Retina (tissue), 1 donor: ENCODE data around the gene CLOCK.

Source experiments
- DNase-seq: peaks from one replicate; pipeline ENCODE4 v3.0.0-alpha.2; 2016

CLOCK gene

DNA sequence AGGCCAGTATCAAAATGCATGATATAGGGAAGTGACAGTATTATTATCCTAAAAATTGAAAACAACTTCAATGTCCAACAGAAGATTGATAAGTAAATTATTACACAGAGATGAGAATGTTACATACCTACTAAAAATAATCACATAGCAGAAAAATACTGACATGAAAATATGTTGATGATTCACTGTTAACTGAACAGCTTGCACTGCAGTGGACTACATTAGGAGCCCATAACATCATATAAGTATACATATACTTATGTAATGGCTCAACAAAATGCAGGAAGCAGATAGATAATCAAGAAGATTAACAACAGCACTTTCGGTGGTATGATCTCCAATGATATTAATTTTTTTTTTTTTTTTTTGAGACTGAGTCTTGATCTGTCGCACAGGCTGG, 7.1 kb downstream of the CLOCK start:
- DNase-seq = no peak

DNA sequence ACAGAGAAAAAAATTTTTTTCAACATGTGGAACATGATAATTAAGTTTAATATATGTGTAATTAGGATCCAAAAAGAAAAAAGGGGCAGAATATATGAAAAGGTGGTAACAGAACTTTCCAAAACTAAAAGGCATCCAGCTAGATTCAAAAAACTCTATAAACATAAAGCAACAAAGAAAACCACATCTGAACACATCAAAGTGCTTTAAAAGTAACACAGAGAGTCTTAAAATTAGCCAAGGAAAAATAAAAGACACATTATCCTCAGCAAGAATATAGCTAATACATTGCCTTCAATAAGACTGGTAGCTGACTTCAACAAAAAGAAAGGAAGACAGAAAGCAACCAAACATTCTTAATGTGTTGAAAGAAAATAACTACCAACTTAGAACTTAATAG, 8.2 kb downstream of the CLOCK start:
- no peak for DNase-seq

DNA sequence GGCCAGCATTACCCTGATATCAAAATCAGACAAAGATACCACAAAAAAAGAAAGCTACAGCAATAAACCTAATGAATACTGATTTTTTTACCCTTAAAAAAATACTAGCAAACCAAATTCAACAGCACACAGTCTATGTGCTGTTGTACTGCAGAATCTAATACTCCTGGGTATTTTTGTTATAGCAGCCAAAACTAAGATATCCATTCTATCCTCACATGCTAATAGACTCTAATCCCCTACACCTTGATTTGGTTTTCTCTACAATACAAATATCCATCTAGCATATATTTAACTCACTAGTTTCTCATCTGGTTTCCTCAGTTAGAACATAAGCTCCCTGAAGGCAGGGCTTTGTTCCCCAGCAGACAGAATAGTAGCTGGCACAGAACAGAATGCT, 12.4 kb downstream of the CLOCK start:
- no peak for DNase-seq

DNA sequence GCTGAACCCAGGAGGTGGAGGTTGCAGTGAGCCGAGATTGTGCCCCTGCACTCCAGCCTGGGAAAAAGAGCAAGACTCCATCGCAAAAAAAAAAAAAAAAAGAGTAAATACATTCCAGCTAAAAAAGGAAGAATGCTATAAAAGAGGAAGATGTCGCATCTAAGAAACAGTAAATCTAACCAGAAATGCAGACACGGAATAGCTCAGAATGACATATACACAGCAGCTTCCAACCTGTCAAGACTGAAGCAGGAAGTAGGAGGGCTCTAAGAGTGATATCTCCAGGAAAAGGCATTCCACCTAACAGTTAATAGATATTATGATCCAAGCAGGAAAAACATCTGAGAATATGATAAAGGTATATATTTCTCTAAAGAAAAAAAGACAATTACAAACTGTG, 16.0 kb downstream of the CLOCK start:
- no peak for DNase-seq

DNA sequence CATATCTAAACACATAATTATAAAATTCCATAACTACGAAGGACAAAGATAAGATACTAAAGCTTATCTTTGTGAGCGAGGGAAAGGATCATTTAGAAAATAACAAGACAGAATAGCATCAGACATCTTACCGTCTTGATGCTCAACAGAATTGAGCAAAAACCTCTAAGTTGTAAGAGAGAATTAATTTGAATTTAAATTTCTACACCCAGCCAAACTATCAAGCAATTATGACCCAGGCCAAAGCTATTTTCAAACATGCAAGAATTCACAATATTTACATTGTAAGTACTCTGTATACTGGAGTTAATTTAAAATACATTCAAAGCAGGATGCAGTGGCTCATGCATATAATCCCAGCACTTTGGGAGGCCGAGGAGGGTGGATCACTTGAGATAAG, 16.5 kb downstream of the CLOCK start:
- no peak for DNase-seq

DNA sequence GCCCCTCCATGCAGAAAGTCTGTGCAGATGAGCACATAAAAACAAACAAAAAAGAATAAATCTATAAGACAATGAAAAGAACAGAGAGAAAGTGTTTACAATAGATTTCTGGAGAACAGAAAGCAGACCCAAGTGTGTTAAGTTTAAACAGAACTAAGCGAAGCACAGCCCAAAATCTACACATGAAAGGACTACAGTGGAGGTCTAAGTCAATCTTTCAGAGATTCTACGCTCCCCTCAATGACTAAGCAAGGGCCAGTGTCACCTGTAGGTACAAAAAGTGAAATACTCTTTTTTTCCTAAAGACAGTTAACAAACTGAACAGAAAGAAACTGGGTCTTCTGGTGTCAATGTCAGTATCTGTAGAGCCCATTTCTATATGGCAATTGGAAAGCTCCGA, 18.2 kb downstream of the CLOCK start:
- DNase-seq = no peak

DNA sequence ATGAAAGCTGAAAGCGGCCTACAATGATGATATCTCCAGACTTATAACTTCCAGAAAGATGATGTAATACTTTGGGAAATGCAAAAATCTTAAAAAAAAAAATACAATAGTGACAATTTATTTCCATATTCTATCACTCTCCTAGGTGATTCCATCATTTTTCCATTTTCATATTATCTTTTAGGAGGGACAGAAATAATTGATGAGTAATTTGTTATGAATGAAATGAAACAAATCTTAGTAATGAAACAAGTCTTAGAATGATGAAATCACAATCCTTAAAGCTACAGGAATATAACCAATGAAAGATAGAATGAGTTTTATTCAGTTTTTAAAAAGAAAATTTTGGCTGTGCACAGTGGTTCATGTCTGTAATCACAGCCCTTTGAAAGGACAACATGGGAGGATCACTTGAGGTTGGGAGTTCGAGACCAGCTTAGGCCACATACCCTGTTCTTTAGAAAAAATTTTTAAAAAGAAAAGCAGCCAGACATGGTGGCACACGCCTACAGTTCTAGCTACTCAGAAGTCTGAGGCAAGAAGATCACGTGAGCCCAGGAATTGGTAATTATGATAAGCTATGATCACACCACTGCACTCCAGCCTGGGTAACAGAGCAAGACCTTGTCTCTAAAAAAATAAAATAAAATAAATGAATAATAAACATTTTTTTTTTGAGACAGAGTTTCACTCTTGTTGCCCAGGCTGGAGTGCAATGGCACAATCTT, 21.7 kb downstream of the CLOCK start:
- DNase-seq = no peak

DNA sequence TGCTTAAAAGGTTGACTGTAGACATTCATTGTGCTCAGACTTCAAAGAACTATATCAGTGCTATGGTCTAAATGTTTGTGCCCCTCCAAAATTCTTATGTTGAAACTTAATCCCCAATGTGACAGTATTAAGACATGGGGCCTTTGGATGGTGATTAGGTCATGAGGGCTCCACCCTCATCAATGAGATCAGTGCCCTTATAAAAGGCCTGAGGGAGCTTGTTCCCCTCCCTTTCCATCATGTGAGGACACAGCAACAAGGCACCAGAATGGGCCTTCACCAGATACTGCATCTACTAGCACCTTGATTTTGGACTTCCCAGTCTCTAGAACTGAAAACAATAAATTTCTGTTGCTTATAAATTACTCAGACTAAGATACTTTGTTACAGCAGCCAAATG, 28.3 kb downstream of the CLOCK start:
- no peak for DNase-seq

DNA sequence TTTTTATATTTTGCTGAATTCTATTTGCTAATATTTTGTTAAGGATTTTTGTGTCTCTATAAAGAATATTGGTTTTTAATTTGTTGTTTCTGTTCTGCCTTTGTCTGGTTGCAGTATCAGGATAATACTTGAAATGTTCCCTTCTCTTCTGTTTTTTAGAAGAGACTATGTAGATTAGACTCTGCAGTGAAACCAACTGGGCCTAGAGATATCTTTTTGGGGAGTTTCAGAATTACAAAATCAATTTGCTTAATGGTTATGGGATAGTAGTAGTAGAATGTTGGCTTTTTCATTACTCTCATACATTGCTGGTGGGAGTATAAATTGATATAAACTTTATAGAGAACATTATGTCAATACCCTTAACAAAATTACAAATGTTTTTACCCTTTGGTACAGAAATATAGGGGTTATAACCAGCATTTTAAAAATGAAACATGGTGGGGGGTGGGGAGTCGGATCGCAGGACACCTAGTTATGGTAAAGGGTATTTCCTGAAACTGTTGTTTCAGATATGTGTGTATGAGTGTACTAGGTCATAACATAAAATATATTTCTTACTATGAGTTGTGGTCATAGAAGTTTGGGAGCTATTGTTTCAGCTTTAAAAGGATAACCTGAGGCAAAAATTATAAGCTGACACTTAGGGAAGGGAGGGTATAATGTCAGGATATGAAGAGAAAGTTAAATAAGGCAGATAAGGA, 29.0 kb downstream of the CLOCK start:
- DNase-seq = no peak

DNA sequence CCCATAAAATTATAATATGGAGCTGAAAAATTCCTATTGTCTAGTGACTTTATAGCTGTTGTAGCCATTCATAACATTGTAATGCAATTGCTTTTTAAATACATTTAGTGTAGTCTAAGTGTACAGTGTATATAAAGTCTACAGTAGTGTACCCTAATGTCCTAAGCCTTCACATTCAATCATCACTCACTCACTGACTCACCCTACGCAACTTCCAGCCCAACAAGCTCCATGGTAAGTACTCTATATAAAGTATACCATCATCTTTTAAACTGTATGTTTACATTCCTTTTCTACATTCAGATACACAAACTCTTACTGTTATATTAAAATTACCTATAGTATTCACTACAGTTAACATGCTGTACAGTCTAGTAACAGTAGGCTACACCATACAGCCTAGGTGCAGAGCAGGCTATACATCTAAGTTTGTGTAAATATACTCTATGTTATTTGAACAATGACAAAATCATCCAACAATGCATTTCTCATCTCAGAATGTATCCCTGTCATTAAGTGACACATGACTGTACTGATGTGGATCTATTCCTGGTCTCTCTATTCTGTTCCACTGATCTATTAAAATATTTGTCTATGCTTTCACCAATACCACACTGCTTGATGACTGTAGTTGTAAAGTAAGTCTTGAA, 33.7 kb downstream of the CLOCK start:
- DNase-seq = no peak

DNA sequence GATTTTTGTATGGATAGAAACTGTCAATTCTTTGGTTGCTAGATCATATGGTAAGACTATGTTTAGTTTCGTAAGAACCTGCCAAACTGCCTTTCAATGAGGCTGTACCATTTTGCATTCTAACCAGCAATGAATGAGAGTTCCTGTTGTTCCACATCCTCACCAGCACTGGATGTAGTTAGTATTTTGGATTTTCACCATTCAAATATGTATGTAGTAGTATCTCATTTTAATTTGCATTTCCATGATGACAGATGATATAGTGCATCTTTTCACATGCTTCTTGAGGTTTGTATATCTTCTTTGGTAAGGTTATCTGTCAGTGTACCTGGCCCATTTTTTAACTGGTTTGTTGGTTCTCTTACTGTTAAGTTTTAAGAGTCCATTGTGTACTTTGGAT, 34.6 kb downstream of the CLOCK start:
- DNase-seq = no peak

DNA sequence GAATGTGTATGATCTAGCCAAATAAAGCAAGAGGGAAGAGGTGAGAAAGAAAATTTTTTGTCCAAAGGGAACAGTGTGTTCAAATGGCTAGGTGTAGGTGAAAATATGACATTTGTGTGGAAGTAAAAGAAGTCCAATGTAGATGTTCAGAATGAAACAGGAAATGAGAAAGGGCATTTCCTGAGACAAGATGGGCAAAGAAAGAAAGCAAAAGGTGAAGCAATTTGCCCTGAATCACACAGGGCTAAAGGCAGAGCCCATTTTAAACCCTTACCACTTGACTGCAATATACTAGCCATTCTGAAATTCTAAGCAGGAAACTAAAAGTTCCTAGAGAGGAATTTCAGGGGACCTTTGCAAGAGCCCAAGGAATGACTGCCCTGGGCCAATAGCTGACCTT, 36.0 kb downstream of the CLOCK start:
- no peak for DNase-seq

DNA sequence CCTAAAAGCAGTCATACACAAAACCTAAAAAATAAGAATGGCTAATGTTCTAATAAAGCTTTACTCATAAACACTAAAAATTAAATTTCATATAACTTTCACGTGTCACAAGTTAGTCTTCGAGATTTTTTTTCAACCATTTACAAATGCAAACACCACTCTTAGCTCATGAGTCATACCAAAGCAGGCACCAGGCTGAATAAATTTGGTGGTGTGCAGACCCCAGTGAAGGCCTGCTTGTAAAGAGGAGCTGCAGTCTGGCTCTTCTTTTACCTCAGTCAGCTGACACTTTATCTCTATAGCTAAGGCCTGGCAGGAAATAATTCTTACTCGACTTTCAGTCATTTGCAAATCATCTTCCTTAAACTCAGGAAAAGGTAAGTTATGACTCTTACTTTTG, 37.4 kb downstream of the CLOCK start:
- no peak for DNase-seq

DNA sequence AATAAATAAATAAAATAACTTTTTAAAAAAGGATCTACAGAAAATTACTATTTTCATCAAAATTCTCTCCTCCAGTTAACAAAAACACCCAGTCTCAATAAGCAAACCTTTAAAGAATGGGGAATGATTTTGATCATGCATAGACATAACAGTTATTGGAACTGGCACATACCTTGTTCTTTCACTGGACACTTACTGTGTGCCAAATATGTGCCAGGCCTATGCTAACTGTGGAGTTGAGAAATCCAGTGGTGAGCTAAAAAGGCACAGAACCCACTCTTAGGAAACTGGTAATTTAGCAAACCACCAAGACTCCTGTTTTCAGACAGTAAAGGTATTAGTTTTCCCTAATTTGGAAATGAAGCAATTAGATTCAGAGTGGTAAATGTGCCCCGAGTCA, 39.1 kb downstream of the CLOCK start:
- no peak for DNase-seq

DNA sequence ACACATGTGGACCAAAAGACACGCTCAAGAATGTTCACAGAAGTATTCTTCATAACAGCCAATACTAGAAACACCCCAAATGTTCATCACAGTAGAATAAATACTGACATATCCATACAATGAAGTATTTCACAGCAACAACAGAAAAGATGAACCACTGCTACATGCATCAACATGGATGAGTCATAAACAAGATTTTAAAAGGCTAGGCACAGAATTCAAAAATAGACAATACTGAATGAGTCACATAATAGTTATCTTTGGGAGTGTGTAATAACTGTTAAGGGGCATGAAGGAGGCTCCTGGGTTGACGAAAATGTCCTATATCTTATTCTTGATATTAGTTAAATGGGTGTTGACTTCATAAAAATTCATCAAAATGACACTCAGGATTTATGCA, 43.5 kb downstream of the CLOCK start:
- no peak for DNase-seq

DNA sequence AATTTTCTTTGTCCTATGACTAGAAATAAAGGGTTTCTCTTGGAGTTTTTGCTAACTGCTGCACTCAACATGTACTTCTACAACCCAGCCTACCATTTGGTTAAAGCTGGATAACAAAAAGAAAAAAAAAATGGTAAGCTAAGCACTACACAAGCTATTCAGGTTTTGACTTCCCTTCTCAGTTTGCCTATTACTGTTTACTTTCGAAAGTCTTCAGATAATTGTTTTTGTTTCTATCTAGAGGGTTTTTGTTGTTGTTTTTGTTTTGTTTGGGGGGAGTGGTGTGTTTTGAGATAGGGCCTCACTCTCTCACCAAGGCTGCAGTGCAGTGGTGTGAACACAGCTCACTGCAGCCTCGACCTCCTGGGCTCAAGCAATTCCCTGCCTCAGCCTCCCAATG, 46.6 kb downstream of the CLOCK start:
- DNase-seq = no peak

DNA sequence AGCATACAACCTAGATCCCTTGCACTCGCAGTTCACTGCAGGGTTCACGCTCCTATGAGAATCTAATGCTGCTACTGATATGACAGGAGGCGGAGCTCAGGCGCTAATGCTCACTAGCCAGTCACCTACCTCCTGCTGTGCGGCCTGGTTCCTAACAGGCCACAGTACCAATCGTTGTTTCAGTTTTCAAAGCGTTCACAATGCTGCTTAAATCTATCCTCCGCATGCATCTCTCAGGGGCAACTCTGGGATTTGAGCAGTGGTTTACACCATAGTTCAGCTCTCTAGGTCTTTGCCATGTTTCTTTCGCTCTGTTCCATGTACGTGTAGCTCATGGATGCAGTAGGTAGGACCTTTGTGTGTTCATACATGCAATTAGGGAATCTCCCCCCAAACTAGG, 47.2 kb downstream of the CLOCK start:
- DNase-seq = peak; percentile 61

DNA sequence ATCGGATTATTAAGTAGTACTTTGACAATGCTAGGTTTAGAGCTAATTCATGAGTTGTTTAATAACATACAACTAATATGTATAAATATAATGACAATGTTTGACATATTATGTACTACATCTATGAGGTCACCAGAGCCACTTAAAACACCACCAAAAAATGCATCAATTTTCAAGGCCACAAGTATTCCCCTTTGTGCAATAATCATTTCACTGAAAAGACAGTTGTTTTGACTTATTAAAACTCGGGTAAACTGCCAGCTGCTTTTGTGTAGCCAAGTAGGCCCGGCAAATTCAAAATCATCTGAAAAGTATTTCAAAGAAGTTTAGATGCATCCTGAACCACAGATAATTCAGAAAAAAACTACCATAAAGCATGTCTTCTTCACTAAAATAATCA, 48.7 kb downstream of the CLOCK start:
- no peak for DNase-seq

DNA sequence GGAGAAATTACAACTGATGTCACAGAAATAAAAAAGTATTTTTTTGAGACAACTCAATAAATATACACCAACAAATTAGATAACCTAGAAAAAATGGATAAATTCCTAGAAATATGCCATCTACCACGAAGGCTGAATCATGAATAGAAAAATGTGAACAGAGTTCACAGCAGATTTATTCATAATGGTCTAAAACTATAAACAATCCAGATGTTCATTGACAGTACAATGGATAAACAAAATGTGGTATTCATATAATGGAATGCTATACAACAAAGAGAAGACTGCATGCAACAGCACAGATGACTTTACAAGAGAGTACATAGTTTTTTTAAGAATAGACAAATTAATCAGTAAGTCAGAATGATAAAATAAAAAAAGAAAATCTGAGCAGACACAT, 55.2 kb downstream of the CLOCK start:
- no peak for DNase-seq

DNA sequence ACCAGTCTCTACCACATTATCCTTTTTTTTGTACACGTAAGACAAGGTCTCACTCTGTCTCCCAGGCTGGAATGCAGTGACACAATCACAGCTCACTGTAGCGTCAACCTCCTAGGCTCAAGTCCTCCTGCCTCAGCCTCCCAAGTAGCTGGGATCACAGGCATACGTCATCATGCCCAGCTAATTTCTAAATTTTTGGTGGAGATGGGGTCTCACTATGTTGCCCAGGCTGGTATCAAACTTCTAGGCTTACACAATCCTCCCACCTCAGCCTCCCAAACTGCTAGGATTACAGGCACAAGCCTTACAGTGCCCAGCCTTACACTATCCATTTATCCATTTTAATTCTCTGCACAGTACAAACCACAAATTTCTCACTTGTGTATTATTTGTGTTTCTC, 58.0 kb downstream of the CLOCK start:
- DNase-seq = no peak

DNA sequence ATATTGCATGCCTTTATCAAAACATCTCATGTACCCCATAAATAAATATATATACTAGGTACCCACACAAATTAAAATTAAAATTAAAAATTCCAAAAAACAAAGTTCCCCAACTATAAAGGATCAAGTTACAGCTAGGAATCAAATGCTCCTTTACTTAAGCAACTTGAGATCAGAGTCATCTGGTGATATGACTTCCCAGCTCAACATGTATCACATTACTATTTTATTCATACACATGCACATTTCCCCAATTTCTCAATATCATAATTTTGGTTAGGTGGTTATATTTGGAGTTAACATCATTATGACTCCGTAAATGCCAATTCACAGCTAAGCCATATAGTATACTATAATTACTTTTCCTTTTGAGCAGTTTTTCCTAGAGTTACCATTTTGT, 60.9 kb downstream of the CLOCK start:
- no peak for DNase-seq

DNA sequence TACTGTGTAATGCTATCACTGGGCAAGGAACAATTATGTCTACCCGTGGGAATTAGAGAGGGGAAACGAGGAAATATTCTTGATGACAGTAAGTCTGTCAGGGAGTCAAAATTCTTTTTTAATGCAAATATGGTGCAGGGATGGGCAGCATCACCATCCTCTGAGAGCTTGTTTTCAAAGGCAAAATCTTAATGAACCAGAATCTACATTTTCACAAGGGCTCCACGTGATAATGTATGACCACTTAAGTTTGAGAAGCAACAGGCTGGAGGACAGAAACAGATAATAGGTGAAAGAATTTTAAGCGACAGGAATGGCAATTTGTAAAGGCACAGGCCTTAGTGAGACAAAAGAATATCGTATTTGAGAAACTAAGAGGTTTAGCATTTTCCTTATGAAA, 63.4 kb downstream of the CLOCK start:
- no peak for DNase-seq

DNA sequence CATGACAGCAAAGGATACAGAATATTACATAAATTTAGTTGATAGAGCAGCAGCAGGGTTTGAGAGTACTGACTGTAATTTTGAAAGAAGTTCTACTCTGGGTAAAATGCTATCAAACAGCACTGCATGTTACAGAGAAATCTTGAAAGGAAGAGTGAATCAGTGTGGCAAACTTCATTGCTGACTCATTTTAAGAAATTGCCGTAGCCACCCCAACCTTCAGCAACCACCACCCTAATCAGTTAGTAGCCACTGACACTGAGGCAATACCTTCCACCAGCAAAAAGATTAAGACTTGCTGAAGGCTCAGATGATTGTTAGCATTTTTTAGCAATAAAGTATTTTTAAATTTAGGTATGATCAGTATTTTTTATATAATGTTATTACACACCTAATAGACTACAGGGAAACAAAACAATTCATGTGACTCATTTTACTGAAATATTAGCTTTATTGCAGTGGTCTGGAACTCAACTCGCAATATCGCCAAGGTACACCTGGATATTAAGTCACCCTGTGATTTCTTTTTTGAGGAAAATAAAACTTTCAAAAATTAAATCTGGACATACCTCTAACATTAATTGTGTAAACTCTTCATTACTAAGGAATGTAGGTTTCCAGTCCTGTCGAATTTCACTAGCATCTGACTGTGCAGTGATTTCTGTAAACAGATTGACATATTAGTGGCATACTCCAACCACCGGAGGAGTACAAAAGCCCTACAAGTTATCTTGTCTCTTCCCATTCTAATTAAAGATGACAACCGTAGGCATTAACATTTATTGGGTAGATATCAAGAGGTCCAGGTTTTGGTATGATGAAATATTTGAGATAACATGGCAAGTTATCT, 71.1 kb downstream of the CLOCK start:
- no peak for DNase-seq

DNA sequence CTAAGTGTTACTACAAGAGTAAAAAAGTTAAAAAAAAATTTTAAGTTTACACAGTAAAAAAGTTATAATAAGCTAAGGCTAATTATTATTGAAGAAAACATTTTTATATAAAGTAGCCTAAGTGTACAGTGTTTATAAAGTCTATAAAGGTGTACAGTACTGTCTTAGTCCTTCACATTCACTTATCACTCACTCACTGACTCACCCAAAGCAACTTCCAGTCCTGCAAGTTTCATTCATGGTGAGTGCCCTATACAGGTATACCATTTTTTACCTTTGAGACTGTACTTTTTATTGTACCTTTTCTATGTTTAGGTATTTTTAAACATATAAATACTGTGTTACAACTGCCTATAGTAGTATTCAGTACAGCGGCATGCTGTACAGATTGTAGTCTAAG, 76.7 kb downstream of the CLOCK start:
- no peak for DNase-seq
